GM21526 (cell line): Measurements from ENCODE around the gene SLC5A6.
A peak's percentile ranks its signal among the peaks of the same experiment; 100 is the strongest.

Experiments
- ATAC-seq: cut with Tn5 transposase; IDR thresholded peaks from one replicate; pipeline ENCODE4 v1.9.1; 2021; ENCODE audit warnings: moderate library complexity; ENCODE audit not compliant: unreplicated experiment, low FRiP score

The SLC5A6 gene

GRCh38 chr2:27211943-27212625 is at the start of gene SLC5A6, which contains the start of gene ATRAID:
TSS of gene SLC5A6 (minus strand) at chr2:27212268. CDS start at chr2:27207650, 4,618 bp downstream.
TSS of gene ATRAID (plus strand) at chr2:27212041. CDS start at chr2:27212369, 328 bp downstream.
- peak; percentile 73 for ATAC-seq

DNA sequence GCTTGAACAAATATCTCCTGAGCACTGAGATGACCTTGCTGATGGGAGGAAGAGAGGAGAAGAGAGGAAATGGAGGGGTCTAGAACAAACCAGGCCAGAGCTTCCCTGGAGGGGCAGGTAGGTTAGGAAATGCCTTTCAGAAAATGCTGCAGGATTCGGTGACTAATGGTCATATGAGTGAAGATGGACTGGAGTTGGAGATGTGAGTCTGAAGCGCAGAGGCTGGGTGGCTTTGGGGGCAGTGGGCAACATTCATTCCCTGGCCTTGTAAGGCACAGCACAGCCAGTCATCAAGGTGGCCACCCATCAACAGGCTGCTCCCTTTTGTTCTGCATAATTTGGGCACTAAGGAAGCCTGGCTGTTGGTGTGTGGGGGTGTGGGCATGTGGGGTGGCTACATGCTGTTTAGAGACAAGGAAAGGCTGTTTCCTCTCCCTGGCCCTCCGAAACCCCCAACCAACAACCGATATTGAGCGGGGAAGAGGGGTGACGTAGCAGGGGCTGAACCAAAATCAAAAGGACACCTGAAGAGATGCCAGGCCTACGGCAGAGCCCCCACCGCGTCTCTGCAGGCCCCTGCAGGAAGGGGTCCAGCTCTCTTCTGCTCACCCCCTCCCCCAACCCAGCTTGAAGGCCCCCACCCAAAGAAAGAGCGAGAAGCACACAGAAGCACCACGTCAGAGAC is 49.3 kb upstream of the SLC5A6 start:
- no peak for ATAC-seq

DNA sequence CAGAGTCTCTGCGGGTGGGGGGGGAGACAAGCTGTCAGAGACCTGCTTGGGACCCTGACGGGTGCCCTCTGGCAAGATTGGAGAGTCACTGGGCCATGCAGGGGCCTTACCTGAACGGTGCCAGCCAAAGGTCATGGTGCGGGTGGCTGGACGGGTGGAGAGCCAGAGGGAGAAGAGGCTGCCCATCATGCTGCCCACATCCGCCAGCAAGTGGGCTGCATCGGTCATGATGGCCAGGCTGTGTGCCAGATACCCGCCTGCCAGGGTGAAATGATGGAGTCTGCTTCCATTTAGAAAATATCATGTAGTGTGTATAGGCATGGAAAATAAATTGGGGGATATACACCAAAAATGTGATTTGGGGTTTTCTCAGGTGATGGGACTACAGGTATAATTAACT is 46.0 kb upstream of the SLC5A6 start:
- ATAC-seq: no peak

DNA sequence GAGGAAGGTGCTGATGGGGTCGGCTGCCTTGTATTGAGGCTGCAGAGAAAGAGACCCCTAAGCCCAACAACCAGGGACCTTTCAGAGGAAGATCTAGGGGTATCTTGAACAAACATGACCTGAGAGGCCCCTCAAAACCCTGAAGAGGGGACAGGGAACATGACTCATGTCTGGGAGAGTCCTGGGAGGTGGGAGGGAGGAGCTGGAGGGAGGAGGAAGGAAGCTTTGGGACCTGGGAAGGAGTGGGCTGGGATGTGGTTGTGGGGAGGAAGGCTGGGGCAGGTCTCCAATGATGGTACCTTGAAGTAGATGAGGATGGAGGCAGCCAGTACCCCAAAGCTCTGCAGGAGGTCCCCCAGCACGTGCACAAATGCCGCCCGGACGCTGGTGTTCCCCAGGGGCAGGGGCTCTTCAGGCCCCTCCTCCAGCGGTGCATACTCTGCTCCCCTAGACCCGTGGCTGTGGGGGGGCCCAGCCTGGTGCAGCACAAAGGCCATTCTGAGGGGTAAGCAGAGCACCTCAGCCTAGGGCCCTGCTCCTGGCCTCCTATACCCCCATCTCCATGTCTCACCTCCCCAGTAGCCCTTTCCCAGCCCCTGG is 44.9 kb upstream of the SLC5A6 start:
- ATAC-seq: no peak

GRCh38 chr2:27255660-27256059 is 43.6 kb upstream of the SLC5A6 start:
- ATAC-seq: no peak

DNA sequence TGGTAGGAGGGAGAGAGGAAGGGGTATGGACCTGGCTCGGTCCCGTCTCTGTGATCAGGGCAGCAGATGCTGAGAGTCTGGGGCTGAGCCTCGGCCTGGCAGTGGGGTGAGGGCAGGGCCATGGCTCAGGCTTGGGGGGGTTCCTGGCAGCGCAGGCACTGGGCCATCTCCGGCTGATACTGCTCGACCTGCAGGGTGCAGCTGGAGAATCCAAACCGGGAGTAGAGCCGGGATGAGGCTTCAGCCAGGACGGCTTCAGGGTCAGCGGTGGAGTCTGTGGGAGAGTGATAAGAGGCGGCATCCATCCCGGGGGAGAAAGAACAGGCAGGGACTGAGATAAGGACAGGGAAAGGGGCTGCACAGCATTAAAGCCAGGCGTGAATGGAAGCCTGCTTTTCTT is 43.1 kb upstream of the SLC5A6 start:
- no peak for ATAC-seq

- no peak for ATAC-seq
These were observed 39.7 kb upstream of the SLC5A6 start for GRCh38 chr2:27251766-27252165.

DNA sequence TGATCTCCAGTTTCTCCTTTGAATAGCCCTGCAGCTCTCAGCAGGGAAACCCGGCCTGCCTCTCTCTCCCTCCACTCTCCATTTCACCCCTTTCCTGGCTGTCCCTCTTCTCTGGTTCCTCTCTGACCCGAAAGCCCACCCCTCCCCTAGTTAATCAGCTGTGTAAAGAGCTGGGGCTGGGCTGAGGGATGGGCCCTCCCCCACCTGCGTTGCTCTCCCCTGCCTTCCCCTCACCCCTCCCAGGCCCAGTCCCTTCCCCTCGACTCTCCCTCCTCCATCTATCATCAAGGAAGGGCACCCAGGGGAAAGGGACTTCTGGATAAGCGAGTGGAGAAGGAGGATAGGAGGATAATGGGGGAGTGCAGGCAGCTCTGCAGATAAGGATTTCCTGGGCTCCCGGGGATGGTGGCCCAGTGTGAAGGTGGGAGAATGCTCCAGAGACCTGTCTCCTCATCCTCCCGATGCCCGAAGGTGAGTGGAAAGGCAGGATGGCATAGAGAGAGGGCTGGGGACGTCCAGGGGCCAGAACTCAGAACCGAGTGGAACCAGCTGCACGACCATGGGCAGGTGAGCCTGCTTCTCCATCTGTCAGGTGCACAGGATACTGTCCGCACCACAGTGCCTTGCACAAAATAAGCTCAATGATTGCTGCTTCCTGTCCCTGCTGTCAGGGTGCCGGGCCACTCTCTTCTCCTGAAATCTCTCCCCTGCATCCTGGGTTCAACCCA is 38.7 kb upstream of the SLC5A6 start:
- ATAC-seq: no peak

DNA sequence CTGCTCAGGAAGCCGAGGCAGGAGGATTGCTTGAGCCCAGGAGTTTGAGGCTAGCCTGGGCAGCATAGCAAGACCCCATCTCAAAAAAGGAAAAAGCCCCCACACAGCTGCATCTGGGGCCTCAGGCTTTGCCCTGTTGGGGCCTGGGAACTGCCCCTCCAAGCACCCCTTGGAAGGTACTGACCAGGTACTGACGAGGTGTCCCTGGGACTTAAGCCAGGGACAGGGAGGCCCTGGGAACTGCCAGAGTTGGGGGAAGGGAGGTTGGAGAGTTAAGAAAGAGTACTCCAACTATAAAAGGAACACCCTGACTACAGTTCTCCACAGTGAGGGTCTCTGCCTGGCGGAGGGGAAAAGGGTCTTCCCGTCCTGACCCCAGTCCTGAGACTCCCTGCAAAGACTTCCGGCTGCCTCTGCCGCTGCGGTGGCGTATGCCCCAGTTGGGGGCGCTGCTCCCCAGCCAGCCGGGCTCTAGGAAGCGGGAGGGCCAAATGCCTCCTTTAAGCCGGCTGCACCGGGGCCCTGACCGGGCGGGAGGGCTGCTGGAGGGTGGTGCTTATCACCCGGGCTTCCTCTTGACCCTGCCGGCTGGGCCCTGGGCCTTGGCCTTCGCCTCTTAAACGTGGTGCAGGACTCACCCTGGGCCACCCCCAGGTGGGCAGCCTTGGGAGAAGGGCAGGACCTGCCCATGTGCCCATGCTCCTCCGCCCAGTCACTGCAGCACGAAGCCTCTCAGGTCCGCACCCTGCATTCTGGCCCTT is 38.0 kb upstream of the SLC5A6 start:
- no peak for ATAC-seq

DNA sequence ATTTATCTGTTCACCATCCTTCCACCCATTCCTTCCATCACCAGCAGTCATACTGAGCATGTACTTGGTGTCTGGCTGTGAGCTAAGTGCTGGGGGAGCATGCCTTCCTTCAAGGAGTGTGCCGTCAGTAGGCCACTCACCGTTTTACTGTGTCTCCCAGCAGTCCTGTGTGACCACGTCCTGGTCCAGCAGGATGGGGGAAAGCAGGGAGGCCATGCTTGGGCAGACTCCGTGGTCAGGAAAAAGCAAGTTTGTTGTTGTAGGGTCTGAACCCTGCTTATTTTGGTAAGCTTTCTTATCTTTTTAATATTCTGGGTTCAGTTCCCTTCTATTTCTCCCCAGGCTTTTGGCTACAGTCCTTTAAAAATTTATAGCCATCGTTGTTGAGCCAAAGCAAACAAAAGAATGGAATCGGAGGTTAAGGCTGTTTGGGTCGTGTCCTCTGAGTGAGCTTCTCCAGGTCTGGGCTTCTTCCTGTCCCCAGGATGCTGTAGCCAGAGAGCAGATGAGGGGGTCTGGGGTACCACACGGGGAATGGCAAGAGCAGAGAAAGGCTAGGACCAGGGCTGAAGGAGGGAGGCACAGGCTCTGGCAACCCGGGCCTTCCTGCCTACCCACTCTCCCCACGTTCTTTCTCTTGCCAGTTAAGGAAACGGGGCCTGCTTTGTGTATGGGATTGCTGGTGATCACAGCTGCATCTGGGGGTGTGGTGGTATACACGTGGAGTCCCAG is 37.3 kb upstream of the SLC5A6 start:
- ATAC-seq: no peak

GRCh38 chr2:27247893-27248292 is 35.8 kb upstream of the SLC5A6 start:
- no peak for ATAC-seq

GRCh38 chr2:27245626-27246025 is 33.6 kb upstream of the SLC5A6 start:
- ATAC-seq: no peak

DNA sequence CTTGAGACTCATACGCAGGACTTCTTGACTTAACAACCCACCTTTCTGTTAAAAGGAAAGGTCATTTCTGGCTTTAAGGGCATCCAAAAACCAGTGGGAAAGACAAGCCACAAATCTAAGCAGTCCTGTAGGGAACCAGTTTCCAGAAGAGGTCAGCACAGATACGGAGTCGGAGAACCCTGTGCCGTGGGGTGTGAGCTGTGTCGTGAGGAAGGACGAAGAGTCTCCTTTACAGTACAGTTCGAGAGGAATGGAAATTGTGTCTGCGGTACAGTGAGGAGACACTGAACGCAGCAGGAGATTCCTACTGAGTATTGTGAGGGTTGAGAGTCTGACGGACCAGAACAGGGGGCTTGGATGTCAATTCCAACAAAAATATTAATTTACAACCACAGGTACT is 33.0 kb upstream of the SLC5A6 start:
- ATAC-seq: no peak

DNA sequence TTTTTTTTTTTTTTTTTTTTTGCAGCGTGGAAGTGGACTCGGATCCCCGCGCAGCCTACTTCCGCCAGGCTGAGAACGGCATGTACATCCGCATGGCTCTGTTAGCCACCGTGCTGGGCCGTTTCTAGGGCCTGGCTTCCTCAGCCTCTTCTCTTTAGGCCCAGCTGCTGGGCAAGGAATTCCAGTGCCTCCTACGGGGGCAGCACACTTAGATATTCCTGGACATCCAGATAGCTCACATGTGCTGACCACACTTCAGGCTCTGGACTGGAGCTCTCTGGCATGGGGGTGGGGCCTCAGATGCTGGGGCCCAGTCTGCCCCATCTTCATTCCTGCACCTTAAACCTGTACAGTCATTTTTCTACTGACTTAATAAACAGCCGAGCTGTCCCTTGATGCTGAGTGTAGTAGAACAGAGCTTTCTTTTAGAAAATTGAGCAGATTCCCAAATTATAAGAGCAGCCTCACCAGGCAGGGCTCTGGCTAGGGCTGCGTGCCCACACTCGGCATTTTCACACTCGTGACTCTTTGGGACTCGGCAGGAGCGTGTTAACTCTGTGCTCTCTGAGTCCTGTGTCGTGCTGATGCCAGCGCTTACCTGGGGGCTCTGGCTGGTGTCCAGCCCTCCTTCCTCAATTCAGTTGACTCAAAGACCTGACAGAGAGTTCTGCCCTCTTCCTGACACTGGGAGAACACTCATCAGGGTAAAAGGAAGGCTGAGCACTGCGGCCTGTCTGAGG is 31.5 kb upstream of the SLC5A6 start:
- no peak for ATAC-seq

DNA sequence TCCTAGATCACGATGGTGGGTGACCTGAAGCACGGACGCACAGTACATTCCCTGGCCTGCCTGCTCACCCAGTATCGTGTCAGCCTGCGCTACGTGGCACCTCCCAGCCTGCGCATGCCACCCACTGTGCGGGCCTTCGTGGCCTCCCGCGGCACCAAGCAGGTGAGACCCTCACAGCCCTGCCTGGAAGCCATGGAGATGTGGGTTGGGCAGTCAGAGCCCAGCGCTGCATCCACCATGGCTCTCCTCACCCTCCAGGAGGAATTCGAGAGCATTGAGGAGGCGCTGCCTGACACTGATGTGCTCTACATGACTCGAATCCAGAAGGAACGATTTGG is 30.5 kb upstream of the SLC5A6 start:
- ATAC-seq: no peak

- no peak for ATAC-seq
These were observed 29.9 kb upstream of the SLC5A6 start for GRCh38 chr2:27241761-27242613.

DNA sequence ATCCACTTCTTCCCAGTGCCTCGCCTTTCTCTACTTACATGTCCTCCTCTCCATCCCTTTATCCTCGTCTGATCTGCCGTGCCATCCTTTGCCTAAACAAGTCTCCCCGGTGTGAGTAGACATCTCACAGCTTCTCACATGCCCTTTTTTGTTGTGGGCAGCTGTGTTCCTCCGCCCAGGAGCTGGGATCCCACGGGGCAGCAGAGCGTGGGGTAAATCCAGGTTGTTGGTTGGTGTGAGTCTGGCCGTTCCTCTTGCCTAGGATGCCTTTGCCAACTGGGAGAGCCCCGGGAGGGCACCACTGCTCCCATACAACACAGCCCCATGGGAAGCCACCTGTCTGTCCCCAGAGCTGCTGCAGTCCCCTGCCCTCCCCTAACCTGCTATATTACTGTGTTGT is 28.3 kb upstream of the SLC5A6 start:
- ATAC-seq: no peak

GRCh38 chr2:27238976-27239375 is 26.9 kb upstream of the SLC5A6 start:
- ATAC-seq: no peak
